ENCODE measurements around the gene RNASET2.

Gene RNASET2

DNA sequence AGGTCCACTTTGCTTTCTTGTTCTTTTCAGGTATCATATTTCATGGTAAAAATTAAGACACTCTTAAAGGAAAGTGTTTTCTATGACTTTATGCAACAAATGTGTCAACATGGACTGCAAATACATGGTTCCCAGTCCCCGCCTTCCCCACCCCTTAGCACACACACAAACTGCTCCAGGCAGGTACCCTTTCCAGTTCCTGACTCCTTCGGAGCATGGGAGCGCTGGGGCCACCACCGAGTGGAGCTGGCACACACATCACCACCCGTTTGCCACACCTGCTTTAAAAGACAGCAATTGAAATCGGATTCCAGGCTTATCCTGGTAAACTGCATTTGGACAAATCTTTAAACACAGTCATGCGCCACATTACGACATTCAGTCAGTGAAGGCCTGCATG lies 22.2 kb downstream of the RNASET2 start:
- Histone ChIP-seq H3K79me2 (ENCODE audit: insufficient read depth, low read length) (no peaks in the 10 kb centered on the region), H3K4me3 (ENCODE audit: low read depth, low read length, poor library complexity, severe bottlenecking) (no peak overlapping the region), H4K20me1 (ENCODE audit: insufficient read depth, low read length) (no peaks in the 10 kb centered on the region), H3F3A (ENCODE audit: insufficient read depth, low read length) (no peaks in the 10 kb centered on the region), H3K36me3 (ENCODE audit: insufficient read depth, low read length) (peaks cover 52% of the 10 kb centered on the region), H3K4me1 (ENCODE audit: insufficient read depth, low read length, severe bottlenecking) (peaks cover 34% of the 10 kb centered on the region), H3K9ac (ENCODE audit: low read length) (no peak overlapping the region), H3K4me2 (ENCODE audit: low read length) (no peak overlapping the region), H3K27me3 (ENCODE audit: insufficient read depth, low read length) (no peaks in the 10 kb centered on the region), H3K9me2 (ENCODE audit: low read depth, low read length) (no peaks in the 10 kb centered on the region), H3K27ac (ENCODE audit: low read depth, low read length, poor library complexity, severe bottlenecking) (no peak overlapping the region), H3K9me3 (ENCODE audit: low read length) (no peaks in the 10 kb centered on the region), H2AFZ (ENCODE audit: low read length) (no peak overlapping the region)
- no peak for TF ChIP-seq EZH2 (IDR thresholded peaks at IDR 0.05; ENCODE audit: borderline replicate concordance, low read length)
- TF ChIP-seq, protein P1, sequence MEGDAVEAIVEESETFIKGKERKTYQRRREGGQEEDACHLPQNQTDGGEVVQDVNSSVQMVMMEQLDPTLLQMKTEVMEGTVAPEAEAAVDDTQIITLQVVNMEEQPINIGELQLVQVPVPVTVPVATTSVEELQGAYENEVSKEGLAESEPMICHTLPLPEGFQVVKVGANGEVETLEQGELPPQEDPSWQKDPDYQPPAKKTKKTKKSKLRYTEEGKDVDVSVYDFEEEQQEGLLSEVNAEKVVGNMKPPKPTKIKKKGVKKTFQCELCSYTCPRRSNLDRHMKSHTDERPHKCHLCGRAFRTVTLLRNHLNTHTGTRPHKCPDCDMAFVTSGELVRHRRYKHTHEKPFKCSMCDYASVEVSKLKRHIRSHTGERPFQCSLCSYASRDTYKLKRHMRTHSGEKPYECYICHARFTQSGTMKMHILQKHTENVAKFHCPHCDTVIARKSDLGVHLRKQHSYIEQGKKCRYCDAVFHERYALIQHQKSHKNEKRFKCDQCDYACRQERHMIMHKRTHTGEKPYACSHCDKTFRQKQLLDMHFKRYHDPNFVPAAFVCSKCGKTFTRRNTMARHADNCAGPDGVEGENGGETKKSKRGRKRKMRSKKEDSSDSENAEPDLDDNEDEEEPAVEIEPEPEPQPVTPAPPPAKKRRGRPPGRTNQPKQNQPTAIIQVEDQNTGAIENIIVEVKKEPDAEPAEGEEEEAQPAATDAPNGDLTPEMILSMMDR (IDR thresholded peaks at IDR 0.05; ENCODE audit: low read length) = no peak

DNA sequence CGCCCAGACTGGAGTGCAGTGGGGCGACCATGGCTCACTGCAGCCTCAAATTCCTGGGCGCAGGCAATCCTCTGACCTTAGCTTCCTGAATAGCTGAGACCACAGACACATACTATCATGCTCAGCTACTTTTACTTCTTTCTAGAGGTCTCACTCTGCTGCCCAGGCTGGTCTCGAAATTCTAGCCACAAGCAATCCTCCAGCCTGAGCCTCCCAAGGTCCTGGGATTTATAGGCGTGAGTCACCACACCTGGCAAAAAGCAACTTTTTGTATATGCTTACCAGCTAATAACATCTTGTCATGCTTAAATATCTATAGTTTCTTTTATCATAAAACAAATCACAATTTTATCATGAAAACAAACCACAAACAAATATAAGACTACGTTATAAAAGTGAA lies 23.0 kb downstream of the RNASET2 start:
- Histone ChIP-seq H3K9ac (ENCODE audit: low read length) (no peak overlapping the region), H3K27ac (ENCODE audit: low read depth, low read length, poor library complexity, severe bottlenecking) (no peak overlapping the region), H3K4me3 (ENCODE audit: low read depth, low read length, poor library complexity, severe bottlenecking) (no peak overlapping the region), H3K27me3 (ENCODE audit: insufficient read depth, low read length) (no peaks in the 10 kb centered on the region), H3K9me3 (ENCODE audit: low read length) (no peaks in the 10 kb centered on the region), H3K9me2 (ENCODE audit: low read depth, low read length) (no peaks in the 10 kb centered on the region), H3K4me2 (ENCODE audit: low read length) (no peak overlapping the region), H4K20me1 (ENCODE audit: insufficient read depth, low read length) (no peaks in the 10 kb centered on the region), H3K36me3 (ENCODE audit: insufficient read depth, low read length) (peaks cover 52% of the 10 kb centered on the region), H2AFZ (ENCODE audit: low read length) (no peak overlapping the region), H3F3A (ENCODE audit: insufficient read depth, low read length) (no peaks in the 10 kb centered on the region), H3K4me1 (ENCODE audit: insufficient read depth, low read length, severe bottlenecking) (peaks cover 40% of the 10 kb centered on the region), H3K79me2 (ENCODE audit: insufficient read depth, low read length) (no peaks in the 10 kb centered on the region)
- TF ChIP-seq EZH2 (IDR thresholded peaks at IDR 0.05; ENCODE audit: borderline replicate concordance, low read length) = no peak
- TF ChIP-seq, protein P1 (IDR thresholded peaks at IDR 0.05; ENCODE audit: low read length) = no peak

DNA sequence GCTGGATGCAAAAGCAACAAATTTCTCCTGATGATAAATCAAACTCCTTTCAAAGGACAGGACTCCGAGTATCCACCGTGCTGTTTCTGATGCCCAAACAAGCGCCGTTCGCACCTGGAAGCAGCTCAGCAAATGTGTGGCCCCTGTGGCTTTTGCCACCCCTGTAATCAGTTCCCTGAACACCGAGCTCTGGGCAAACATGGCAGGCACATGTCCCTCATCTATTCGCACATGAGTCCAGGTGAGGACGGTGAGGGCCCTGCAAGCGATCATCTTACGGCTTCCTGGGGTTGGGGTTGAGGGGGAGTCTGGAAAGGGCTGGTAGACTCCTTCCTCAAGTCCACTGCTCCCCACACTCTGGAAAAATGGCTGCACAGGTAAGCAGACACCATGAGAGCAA lies 23.7 kb downstream of the RNASET2 start:
- no peak for TF ChIP-seq EZH2 (IDR thresholded peaks at IDR 0.05; ENCODE audit: borderline replicate concordance, low read length)
- TF ChIP-seq, protein P1 (IDR thresholded peaks at IDR 0.05; ENCODE audit: low read length) = no peak
- peaks cover 40% of the 10 kb centered on the region for H3K4me1 ChIP-seq (ENCODE audit: insufficient read depth, low read length, severe bottlenecking)
- no peaks in the 10 kb centered on the region for H3K79me2 ChIP-seq (ENCODE audit: insufficient read depth, low read length)
- H3F3A ChIP-seq (ENCODE audit: insufficient read depth, low read length) = no peaks in the 10 kb centered on the region
- H2AFZ ChIP-seq (ENCODE audit: low read length) = no peak overlapping the region
- H3K9me2 ChIP-seq (ENCODE audit: low read depth, low read length) = no peaks in the 10 kb centered on the region
- no peaks in the 10 kb centered on the region for H3K27me3 ChIP-seq (ENCODE audit: insufficient read depth, low read length)
- peaks cover 52% of the 10 kb centered on the region for H3K36me3 ChIP-seq (ENCODE audit: insufficient read depth, low read length)
- no peak overlapping the region for H3K4me2 ChIP-seq (ENCODE audit: low read length)
- no peaks in the 10 kb centered on the region for H3K9me3 ChIP-seq (ENCODE audit: low read length)
- H4K20me1 ChIP-seq (ENCODE audit: insufficient read depth, low read length) = no peaks in the 10 kb centered on the region
- H3K4me3 ChIP-seq (ENCODE audit: low read depth, low read length, poor library complexity, severe bottlenecking) = no peak overlapping the region
- H3K9ac ChIP-seq (ENCODE audit: low read length) = no peak overlapping the region
- H3K27ac ChIP-seq (ENCODE audit: low read depth, low read length, poor library complexity, severe bottlenecking) = no peak overlapping the region

All from OCI-LY1 (cell line).